ENCODE data around the gene SMAD2.

The SMAD2 gene

DNA sequence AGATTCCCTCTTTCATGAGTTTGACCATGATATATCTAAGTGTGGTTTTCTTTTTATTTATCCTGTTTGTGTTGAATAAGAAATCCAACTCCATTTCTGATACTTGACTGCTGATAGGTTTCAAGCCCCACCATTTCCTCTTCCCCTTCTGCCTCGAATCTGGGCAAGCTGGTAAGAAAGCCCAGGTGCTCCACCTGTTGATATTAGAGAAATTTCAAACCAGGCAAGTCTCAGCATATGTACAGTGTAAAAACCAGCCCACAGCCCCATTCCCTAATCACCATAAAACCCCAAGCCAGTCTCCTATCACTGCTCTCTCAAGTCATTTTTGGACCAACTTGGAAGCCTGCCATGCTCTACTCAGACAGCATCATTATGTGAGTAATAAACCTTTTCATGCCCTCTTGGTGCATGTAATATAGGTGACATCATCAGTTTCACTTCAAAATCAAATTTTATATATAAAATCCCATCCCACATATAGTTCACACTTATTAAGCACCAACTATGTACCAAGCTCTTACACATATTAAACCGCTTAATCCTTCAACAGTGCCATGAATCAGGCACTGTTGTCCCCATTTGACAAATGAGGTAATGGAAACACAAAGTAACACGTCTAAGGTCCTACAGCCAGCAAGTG lies 46.6 kb downstream of the SMAD2 start:
- Histone ChIP-seq H3K79me2 (ENCODE audit: insufficient read depth, low read length) (peaks cover 64% of the 10 kb centered on the region), H3K36me3 (ENCODE audit: insufficient read depth, low read length) (peaks cover 71% of the 10 kb centered on the region), H3K9me3 (ENCODE audit: insufficient read depth, low read depth, low read length) (no peaks in the 10 kb centered on the region), H3K9me2 (replicated peaks; ENCODE audit: low read depth, low read length) (no peaks in the 10 kb centered on the region), H4K20me1 (ENCODE audit: insufficient read depth, low read length, poor library complexity, severe bottlenecking) (peaks cover 35% of the 10 kb centered on the region), H3K4me1 (ENCODE audit: insufficient read depth, low read length, poor library complexity, severe bottlenecking) (peaks cover 10% of the 10 kb centered on the region), H3K9ac (ENCODE audit: low read depth, low read length, poor library complexity, severe bottlenecking) (no peak overlapping the region), H3K4me3 (ENCODE audit: low read length, poor library complexity, severe bottlenecking) (no peak overlapping the region), H2AFZ (ENCODE audit: low read length) (no peak overlapping the region), H3K4me2 (ENCODE audit: low read depth, low read length, poor library complexity, severe bottlenecking) (no peak overlapping the region), H3K27me3 (ENCODE audit: insufficient read depth, low read length, poor library complexity, severe bottlenecking) (no peaks in the 10 kb centered on the region), H3F3A (ENCODE audit: low read depth) (peaks cover 5% of the 10 kb centered on the region)
- TF ChIP-seq, protein P1, sequence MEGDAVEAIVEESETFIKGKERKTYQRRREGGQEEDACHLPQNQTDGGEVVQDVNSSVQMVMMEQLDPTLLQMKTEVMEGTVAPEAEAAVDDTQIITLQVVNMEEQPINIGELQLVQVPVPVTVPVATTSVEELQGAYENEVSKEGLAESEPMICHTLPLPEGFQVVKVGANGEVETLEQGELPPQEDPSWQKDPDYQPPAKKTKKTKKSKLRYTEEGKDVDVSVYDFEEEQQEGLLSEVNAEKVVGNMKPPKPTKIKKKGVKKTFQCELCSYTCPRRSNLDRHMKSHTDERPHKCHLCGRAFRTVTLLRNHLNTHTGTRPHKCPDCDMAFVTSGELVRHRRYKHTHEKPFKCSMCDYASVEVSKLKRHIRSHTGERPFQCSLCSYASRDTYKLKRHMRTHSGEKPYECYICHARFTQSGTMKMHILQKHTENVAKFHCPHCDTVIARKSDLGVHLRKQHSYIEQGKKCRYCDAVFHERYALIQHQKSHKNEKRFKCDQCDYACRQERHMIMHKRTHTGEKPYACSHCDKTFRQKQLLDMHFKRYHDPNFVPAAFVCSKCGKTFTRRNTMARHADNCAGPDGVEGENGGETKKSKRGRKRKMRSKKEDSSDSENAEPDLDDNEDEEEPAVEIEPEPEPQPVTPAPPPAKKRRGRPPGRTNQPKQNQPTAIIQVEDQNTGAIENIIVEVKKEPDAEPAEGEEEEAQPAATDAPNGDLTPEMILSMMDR (conservative IDR thresholded peaks at IDR 0.05; ENCODE audit: low read length), result no peak
- TF ChIP-seq EZH2phosphoT487 (IDR thresholded peaks at IDR 0.05; ENCODE audit: borderline replicate concordance), result no peak

DNA sequence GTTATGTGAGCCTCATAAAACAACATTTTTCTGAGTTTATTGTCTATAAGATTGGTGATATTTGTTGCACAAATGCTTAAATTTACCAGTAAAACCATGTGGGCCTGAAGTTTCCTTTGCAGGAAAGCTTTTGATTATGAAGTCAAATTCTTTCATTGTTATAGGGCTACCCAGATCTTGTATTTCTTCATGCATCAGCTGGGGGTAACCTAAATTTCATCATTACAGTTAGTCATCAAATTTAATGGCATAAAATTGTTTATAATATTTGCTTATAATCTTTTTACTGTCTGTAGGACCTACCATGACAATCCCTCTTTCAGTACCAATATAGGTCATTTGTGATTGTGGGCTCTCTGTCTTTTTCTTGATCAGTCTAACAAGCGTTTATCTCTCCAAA lies 47.8 kb downstream of the SMAD2 start:
- H3K9ac ChIP-seq (ENCODE audit: low read depth, low read length, poor library complexity, severe bottlenecking), result no peak overlapping the region
- H2AFZ ChIP-seq (ENCODE audit: low read length), result no peak overlapping the region
- peaks cover 5% of the 10 kb centered on the region for H3F3A ChIP-seq (ENCODE audit: low read depth)
- no peak for TF ChIP-seq EZH2phosphoT487 (IDR thresholded peaks at IDR 0.05; ENCODE audit: borderline replicate concordance)
- TF ChIP-seq, protein P1 (conservative IDR thresholded peaks at IDR 0.05; ENCODE audit: low read length), result no peak
- no peaks in the 10 kb centered on the region for H3K9me3 ChIP-seq (ENCODE audit: insufficient read depth, low read depth, low read length)
- peaks cover 63% of the 10 kb centered on the region for H3K79me2 ChIP-seq (ENCODE audit: insufficient read depth, low read length)
- peaks cover 31% of the 10 kb centered on the region for H4K20me1 ChIP-seq (ENCODE audit: insufficient read depth, low read length, poor library complexity, severe bottlenecking)
- peaks cover 10% of the 10 kb centered on the region for H3K4me1 ChIP-seq (ENCODE audit: insufficient read depth, low read length, poor library complexity, severe bottlenecking)
- no peak overlapping the region for H3K4me3 ChIP-seq (ENCODE audit: low read length, poor library complexity, severe bottlenecking)
- peaks cover 59% of the 10 kb centered on the region for H3K36me3 ChIP-seq (ENCODE audit: insufficient read depth, low read length)
- no peaks in the 10 kb centered on the region for H3K9me2 ChIP-seq (replicated peaks; ENCODE audit: low read depth, low read length)
- no peaks in the 10 kb centered on the region for H3K27me3 ChIP-seq (ENCODE audit: insufficient read depth, low read length, poor library complexity, severe bottlenecking)
- H3K4me2 ChIP-seq (ENCODE audit: low read depth, low read length, poor library complexity, severe bottlenecking), result no peak overlapping the region

DNA sequence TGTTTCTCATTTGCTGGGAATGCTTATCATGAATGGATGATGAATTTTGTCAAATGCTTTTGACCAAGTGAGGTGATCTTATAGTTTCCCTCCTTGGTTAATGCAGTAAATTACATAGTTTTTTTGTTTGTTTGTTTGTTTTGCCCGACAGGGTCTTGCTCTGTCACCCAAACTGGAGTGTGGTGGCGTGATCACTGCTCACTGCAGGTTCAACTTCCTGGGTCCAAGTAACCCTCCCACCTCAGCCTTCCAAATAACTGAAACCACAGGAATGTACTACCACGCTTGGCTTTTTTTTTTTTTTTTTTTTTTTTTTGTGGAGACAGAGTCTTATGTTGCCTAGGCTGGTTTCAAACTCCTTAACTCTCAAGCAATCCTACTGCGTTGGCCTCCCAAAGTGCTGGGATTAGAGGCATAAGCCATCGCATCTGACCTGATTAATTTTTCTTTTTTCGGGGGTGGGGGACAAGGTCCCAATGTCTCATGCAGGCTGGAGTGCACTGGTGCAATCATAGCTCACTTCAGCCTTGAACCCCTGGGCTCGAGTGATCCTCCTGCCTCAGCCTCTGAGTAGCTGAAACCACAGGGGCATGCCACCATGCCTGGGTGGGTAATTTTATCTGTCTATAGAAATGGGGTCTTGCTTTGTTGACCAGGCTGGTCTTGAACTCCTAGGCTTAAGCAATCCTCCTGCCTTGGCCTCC lies 48.6 kb downstream of the SMAD2 start:
- Histone ChIP-seq H3K36me3 (ENCODE audit: insufficient read depth, low read length) (peaks cover 51% of the 10 kb centered on the region), H3K4me2 (ENCODE audit: low read depth, low read length, poor library complexity, severe bottlenecking) (no peak overlapping the region), H2AFZ (ENCODE audit: low read length) (no peak overlapping the region), H3K9ac (ENCODE audit: low read depth, low read length, poor library complexity, severe bottlenecking) (no peak overlapping the region), H4K20me1 (ENCODE audit: insufficient read depth, low read length, poor library complexity, severe bottlenecking) (peaks cover 24% of the 10 kb centered on the region), H3K9me3 (ENCODE audit: insufficient read depth, low read depth, low read length) (no peaks in the 10 kb centered on the region), H3K4me1 (ENCODE audit: insufficient read depth, low read length, poor library complexity, severe bottlenecking) (peaks cover 10% of the 10 kb centered on the region), H3F3A (ENCODE audit: low read depth) (peaks cover 5% of the 10 kb centered on the region), H3K9me2 (replicated peaks; ENCODE audit: low read depth, low read length) (no peaks in the 10 kb centered on the region), H3K27me3 (ENCODE audit: insufficient read depth, low read length, poor library complexity, severe bottlenecking) (no peaks in the 10 kb centered on the region), H3K4me3 (ENCODE audit: low read length, poor library complexity, severe bottlenecking) (no peak overlapping the region), H3K79me2 (ENCODE audit: insufficient read depth, low read length) (peaks cover 59% of the 10 kb centered on the region)
- no peak for TF ChIP-seq EZH2phosphoT487 (IDR thresholded peaks at IDR 0.05; ENCODE audit: borderline replicate concordance)
- TF ChIP-seq, protein P1 (conservative IDR thresholded peaks at IDR 0.05; ENCODE audit: low read length), result no peak

Data from Loucy (cell line).